ENCODE results near the gene PCGF3.
A peak's percentile ranks its signal among the peaks of the same experiment; 100 is the strongest.

PCGF3 gene

DNA sequence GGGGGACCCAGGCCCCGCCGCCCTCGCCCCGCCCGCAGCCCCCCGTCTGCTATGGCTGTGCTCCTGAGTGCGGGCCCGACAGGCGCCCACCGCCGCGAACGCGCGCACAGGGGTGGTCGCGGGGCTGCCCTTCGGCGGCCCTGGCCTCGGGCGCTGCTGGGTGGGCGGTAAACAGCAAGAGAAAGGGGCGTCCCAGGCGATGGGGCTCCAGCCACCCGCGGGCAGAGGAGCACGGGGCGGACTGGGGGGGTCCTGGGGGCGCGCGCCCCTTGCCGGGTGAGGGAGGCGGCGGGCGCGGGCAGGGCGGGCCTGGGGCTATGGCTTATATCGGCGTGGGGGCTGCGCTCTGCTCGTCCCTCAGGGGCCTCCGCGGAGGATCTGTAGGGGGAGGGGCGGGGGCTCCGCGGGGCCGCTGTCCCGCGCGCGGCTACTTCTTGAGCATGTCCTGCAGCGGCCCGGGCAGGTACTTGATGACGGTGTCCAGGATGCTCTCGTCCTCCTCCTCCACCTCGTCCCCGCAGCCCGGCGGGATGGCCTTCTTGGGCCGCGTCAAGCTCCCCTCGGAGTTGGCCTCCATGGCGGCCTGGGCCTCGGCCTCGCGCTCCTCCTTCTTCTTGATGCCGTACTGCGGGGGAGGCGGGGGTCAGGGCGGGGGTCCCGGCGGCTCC is 80.6 kb downstream of the PCGF3 start:
- DNase-seq = no peak

DNA sequence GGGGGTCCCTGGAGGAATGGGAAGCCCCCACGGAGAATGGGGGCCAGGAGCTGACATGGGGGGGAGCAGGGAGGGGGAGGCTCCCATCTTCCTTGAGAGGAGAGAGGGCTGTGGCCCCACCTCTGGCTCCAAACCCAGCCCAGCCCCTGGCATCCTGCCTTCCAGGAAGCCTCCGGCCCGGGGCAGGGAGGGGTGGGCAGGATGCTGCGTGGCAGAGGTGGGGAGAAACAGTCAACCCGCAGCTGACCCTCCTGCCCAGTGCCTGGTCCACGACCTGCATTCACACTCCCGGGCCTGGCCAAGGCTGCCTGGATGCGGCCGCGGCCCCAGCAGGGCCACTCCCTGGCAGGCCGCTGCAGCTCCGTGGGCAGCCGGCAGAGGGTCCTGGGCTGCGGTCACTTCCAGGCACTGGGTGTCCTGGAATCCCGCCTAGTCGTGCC is 81.2 kb downstream of the PCGF3 start:
- no peak for DNase-seq

- DNase-seq = no peak
These were observed 81.9 kb downstream of the PCGF3 start for GRCh38 chr4:787561-787981.

DNA sequence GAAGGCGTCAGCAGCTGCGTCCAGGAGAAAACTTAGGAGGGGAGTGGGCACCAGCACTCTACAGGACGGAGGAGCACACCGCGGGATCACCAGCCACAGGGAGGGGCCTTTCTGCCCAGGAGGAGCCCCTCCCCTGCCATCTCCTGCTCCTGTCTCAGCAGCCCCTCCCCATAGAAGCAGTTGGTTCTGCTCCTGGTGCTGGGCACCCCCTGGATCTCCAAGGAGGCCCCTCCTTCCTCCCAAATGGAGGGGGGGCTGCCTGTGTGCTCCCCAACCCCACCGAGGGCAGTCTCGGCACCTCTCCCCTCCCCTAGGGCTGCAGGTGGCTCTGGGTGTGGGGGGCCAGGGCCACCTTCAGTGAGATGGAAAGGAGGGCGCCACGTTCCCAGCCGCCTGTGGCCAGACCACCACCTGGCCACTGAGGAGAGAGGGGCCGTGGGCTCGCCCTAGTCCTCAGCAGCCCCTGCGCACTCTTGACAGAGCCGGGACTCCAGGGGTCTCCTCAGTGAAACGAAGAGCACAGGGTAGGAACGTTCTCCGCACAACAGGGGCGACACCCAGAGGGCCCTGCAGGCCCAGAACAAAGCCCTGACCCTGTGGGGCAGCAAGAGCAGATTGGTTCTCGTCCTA is 82.5 kb downstream of the PCGF3 start:
- no peak for DNase-seq

GRCh38 chr4:788636-789297 is 83.1 kb downstream of the PCGF3 start:
- no peak for DNase-seq

DNA sequence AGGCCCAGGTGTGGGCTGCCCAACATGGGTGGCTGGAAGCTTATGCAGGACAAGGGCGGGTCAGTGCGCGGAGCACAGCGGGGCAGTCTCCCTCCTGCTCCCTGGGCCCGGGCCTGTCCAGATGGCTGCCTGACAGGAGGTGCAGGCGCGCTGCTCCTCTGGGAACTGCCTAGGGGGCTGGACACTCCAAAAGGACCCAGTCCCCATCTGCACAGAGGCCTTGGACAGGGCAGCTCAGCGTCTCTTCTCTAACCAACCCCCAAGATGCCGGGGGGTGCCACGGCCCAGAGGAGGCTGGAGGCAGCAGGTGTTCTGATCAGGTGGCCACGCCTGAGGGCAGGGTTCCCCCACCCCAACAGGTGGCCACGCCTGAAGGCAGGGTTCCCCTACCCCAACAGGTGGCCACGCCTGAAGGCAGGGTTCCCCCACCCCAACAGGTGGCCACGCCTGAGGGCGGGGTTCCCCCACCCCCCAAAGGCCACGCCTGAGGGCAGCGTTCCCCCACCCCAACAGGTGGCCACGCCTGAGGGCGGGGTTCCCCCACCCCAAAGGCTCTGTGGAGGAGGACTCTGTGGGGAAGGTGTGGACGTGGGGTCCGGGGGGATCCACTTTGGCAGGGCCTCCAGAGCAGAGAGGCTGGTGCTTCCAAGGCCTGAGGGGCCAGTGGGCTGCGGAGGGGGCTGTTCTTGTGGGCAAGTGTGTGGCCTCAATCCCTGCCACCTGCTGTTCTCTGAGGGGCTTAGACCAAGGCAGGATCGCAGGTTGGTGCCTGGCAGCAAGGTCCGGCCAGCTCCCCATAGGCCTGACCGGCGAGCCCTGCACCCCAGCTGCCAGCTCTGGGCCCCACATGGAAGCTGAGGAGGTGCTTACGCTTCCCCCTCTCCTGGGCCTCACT is 84.2 kb downstream of the PCGF3 start:
- no peak for DNase-seq

DNA sequence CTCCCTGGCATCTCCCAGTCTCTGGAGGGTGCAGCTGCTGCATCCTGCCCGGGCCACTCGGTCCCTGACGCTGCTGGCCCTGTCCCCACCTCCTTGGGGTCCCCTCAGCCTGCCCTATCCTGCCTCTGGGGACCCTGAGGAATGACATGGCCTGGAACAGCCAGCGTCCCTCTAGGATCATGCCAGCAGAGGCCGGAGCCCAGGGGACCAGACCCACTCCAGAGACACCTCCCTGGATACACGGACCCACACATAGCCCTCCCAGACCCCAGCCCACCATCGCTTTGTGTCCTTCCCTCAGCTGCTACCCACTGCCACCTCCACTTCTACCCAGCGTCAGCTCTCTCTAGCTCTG is 84.8 kb downstream of the PCGF3 start:
- no peak for DNase-seq

DNA sequence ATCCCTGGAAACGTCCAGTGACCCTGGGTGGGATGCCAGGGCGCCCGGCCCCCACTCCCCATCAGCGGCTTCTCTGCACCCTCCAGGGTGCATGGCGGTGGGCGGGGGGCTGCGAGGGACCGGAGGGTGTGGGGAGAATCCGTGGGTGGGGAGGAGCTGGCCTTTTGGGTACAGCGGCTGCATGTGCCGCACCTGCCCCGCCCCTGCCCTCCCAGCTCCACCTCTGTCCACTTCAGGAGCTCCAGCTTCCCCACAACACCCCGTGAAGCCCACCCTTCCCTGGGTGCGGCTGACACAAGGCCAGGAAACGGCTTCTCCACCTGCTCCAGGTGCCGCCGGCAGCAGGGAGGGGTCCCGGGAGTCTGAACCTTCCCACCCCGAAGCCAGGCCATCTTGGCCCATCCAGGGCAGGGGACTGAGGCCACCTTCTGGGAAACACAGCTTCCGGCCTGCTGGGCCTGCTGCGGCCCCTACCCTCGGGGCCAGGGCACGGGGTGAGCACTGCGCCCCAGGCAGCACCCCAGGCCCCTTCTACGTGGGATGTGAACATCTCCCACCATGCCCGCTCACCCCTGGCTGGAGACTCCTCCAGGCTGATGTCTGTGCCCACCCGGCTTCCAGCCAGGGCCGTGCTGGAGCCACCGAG is 85.7 kb downstream of the PCGF3 start:
- DNase-seq = no peak

GRCh38 chr4:791898-792625 is 86.4 kb downstream of the PCGF3 start:
- DNase-seq = no peak

DNA sequence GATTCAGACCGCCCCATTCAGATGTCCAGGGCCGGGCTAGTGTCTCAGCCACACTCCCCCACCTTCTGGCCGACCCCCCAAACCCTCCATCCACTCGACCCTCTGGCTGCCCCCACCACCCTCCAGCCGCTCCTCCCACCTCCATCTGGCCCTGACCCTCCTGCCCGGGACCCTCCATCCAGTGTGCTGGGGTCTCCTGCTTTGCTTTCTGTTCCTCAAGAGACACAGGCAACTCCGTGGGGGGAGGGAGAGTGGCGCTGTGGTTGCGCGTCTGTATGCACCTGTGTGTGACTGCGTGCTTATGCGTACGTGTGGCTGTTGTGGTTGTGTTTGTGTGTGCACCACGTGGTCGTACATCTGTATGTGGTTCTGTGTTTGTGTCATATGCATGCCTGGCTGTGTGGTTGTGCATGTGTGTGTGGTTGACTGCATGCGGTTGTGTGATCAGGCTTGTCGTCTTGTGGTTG is 87.0 kb downstream of the PCGF3 start:
- DNase-seq = no peak

DNA sequence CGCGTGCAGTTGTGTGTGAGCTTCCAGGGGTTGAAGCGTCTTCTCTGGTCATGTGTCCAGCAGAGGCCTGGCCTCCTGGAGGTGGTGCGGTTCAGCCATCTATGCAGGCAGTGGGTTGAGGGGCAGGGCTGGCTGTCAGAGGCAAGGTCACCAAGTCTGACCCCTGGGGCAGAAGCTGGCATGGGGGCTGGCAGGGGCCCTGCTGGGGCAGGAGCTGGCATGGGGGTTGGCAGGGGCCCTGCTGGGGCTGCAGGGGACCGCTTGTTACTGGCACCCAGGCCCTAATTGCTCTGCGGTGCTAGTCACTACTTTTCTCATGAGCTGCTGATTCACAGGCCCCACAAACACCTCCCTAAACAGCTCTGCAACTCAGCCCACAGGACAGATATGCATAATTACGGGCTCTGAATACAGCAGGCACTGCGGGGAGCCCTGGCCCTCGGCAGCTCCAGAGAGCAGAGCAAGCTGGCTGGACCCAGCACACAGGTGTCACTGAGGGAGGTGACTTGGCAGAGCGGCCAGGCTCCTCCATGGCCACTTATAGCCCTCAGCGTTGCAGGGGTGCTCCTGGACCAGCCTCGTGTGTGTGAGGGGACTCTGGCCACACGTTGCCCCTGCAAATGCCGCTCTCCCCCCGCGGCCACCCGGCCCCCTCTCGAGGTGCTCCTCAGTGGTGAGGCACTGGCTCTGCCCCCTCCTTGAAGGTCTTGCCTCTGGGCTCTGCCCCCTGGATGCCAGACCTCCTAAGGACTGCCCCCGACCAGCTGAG is 87.6 kb downstream of the PCGF3 start:
- peak; percentile 70 to 88 for DNase-seq

DNA sequence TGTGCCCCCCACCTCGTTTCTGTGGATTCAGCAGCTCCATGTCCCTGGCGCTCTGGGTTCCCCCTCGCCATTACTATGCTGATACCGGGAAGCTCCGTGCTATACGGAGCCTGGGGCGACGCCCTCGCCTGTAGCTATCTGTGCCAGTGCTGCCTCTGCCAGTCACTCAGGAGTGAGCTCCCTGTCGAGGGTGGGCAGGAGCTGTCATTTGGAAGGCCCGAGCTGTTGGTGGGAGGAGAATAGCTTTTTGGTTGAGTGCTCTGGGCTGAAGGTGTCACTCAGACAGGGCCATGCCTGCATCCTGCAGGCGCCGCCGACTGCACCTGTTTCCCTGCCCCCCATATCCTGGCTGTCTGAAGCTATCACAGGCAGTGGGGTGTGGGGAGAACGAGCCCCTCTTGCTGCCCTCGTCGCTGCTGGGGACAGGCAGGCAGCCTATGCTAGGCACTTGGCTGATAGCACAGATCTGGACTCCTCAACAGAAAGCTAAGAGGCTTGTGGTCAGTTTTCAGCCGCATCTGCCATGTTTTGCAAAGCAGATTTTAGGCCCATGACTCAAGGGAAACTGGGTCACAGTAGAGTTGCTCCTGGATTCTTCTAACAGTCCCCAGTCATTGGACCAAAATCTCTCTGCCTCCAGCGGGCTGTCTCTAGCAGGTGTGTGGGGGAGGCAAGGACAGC is 88.4 kb downstream of the PCGF3 start:
- DNase-seq = peak; percentile 41 to 66

- DNase-seq = peak in 1 of 2 experiments; percentile 33
These were observed 89.5 kb downstream of the PCGF3 start for GRCh38 chr4:794900-795725.

GRCh38 chr4:795726-796119 is 90.1 kb downstream of the PCGF3 start:
- no peak for DNase-seq

DNA sequence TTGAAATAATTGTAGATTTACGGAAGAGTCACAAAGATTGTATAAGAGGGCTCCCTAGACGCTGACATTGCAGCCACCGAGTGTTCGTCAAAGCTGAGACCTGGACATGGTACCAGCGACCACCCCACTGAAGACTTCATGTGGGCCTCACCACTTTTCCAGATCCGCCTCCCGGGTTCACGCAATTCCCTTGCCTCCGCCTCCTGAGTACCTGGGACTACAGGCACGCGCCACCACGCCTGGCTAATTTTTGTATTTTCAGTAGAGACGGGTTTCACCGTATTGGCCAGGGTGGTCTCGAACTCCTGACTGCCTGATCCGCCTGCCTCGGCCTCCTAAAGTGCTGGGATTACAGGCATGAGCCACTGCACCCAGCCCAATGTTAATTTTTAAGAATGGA is 90.6 kb downstream of the PCGF3 start:
- DNase-seq = no peak

DNA sequence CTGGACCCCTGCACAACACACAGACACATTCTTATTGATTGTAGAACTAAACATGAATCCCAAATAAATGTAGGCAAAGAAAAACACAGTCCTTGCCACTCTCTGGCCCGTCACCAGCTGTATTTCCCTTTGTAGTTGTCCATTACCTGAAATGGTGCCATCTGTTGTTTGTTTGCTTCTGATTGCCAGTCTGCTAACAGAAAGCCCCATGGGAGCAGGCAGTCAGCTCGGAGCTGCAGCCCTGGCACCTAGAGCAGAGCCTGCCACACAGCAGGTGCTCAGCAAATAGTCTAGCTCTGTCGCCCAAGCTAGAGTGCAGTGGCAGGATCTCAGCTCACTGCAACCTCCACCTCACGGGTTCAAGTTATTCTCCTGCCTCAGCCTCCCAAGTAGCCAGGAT is 91.4 kb downstream of the PCGF3 start:
- DNase-seq = peak; percentile 87 to 96

DNA sequence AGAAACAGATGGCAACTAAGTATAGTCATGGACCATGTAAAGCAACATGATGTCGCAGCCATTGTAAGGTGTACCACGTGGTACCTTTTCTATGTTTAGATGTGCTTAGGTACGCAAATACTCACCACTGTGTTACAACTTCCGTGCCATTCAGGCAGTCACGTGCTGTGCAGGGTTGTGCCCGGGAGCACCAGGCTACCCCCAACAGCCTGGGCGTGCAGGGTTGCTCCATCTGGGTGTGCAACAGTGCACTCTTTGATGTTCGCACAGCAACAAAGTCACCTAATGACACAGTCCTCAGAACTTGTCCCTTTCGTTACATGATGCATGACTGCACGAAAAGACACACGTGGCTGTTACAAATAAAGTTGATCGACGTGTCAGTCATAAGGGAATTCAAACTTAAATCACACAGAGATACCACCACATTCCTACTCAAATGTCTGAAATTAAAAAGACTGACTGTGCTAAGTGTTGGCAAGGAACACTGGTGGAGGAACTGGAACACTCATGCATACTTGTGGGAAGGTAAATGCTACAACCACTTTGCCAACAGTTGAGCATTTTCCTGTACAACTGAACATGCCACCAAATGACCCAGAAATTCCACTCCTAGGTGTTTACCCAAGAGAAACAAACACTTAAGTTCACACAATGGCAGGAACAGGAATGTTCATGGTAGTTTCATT is 95.9 kb downstream of the PCGF3 start:
- DNase-seq = no peak

GRCh38 chr4:803884-804283 is 98.3 kb downstream of the PCGF3 start:
- no peak for DNase-seq

DNA sequence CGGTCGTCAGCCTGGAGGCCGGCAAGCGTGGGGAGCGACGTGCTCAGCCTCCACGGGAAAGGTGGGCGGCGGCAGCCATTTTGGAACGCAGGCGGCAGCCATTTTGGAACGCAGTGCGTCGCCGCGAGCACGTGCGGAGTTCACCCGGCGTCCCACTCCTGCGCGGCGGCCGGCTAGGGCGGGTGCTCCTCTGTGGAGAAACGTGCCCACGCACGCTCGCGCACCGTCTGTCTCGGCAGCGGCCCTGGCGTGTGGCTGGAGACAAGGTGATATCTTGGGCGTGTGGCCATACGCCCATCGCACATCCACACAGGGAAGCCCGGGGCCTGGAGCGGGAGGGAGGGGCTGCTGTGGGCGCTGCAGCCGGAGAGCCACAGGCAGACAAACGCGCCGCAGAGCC is 99.2 kb downstream of the PCGF3 start:
- DNase-seq = no peak
